GM12892 (cell line): ENCODE results near the gene JUP.

ENCODE experiments used
- POLR2A ChIP-seq: IDR thresholded peaks from 2 replicates; pipeline ENCODE4 v1.6.1; 2011; ENCODE audit warnings: low read depth, low read length, control low read depth
- POLR2AphosphoS5 ChIP-seq: IDR thresholded peaks from 2 replicates; pipeline ENCODE4 v1.6.1; 2011; ENCODE audit warnings: low read depth, low read length, control low read depth
- TAF1 ChIP-seq: IDR thresholded peaks from 2 replicates; pipeline ENCODE4 v1.6.1; 2011; ENCODE audit warnings: low read depth, mild to moderate bottlenecking, control low read depth, low read length, borderline replicate concordance

- TF ChIP-seq POLR2AphosphoS5 (no peak), POLR2A (no peak), TAF1 (no peak)
These were observed 78.5 kb downstream of the JUP start for GRCh38 chr17:41707803-41708669.
